ENCODE measurements around the gene CA12. TPM values are rescaled to one million over a fixed set of nuclear protein-coding genes. Genes with fewer than 3 reads are reported as not detected.

CA12 gene
- total and polyA plus RNA-seq, 11 donors: 0.04 to 5.2 (median 0.25) TPM; not detected in 3

GRCh38 chr15:63374686-63375520 is 6.7 kb downstream of the CA12 start:
- Histone ChIP-seq H3K27ac (peak overlapping the region in 2 of 12 donors; percentile 12 to 54), H3K36me3 (no peaks in the 10 kb centered on the region)
- peak in 1 of 5 donors; percentile 59 for DNase-seq

GRCh38 chr15:63373866-63374548 is 7.6 kb downstream of the CA12 start:
- ATAC-seq (no peak), DNase-seq (no peak)
- intact Hi-C loops (cut with DNase I): no loop called here
- Histone ChIP-seq H3K27me3 (peaks cover 0 to 11% (median 0%) of the 10 kb centered on the region in 9 donors), H3K36me3 (no peaks in the 10 kb centered on the region), H3K9me3 (no peaks in the 10 kb centered on the region), H3K4me3 (no peak overlapping the region), H3K4me1 (peaks cover 0 to 29% (median 13%) of the 10 kb centered on the region in 12 donors), H3K27ac (peak overlapping the region in 2 of 12 donors; percentile 12 to 49)
- WGBS, 4 donors: 90 to 95% (median 92%) methylated on average over 9 of the region's 9 CpGs
- TF ChIP-seq CTCF (IDR thresholded peaks at IDR 0.05) (no peak), POLR2A (IDR thresholded peaks at IDR 0.05) (no peak)

More at GRCh38 chr15:63374686-63375520, 6.7 kb downstream of the CA12 start:
- H3K27me3 ChIP-seq: peaks cover 0 to 19% (median 2%) of the 10 kb centered on the region in 9 donors
- TF ChIP-seq CTCF (IDR thresholded peaks at IDR 0.05) (no peak), POLR2A (IDR thresholded peaks at IDR 0.05) (no peak)
- H3K4me1 ChIP-seq: peaks cover 0 to 29% (median 13%) of the 10 kb centered on the region in 12 donors
- no peaks in the 10 kb centered on the region for H3K9me3 ChIP-seq
- WGBS, 4 donors: 16 to 30% (median 21%) methylated on average over 11 of the region's 11 CpGs
- intact Hi-C loops (cut with DNase I): no loop called here
- ATAC-seq: peak in 3 of 4 donors; percentile 28 to 67 (median 55)
- no peak overlapping the region for H3K4me3 ChIP-seq

GRCh38 chr15:63373330-63373729 is 8.3 kb downstream of the CA12 start:
- DNase-seq (no peak), ATAC-seq (no peak)
- no peaks in the 10 kb centered on the region for H3K9me3 ChIP-seq
- intact Hi-C loops (cut with DNase I): no loop called here
- no peak overlapping the region for H3K27ac ChIP-seq
- no peak overlapping the region for H3K4me3 ChIP-seq
- no peaks in the 10 kb centered on the region for H3K36me3 ChIP-seq
- TF ChIP-seq POLR2A (IDR thresholded peaks at IDR 0.05): no peak
- no peak for TF ChIP-seq CTCF (IDR thresholded peaks at IDR 0.05)
- WGBS, 4 donors: 93 to 96% (median 94%) methylated on average over 3 of the region's 3 CpGs
- H3K4me1 ChIP-seq: peaks cover 0 to 29% (median 13%) of the 10 kb centered on the region in 12 donors
- H3K27me3 ChIP-seq: peaks cover 0 to 5% (median 0%) of the 10 kb centered on the region in 9 donors

- Histone ChIP-seq H3K9me3 (no peaks in the 10 kb centered on the region), H3K27me3 (peaks cover 0 to 2% (median 0%) of the 10 kb centered on the region in 9 donors), H3K4me1 (peaks cover 0 to 29% (median 13%) of the 10 kb centered on the region in 12 donors), H3K27ac (no peak overlapping the region), H3K36me3 (no peaks in the 10 kb centered on the region), H3K4me3 (no peak overlapping the region)
- DNase-seq: no peak
- ATAC-seq: no peak
- intact Hi-C loops (cut with DNase I): no loop called here
- TF ChIP-seq POLR2A (IDR thresholded peaks at IDR 0.05) (no peak), CTCF (IDR thresholded peaks at IDR 0.05) (no peak)
- 92 to 100% (median 99%) methylated on average over 5 of the region's 5 CpGs for WGBS, 4 donors
These were observed 8.9 kb downstream of the CA12 start for GRCh38 chr15:63372753-63373152.
